Ovary (tissue), 3 donors: Measurements from ENCODE around the gene ATXN7L3.

Source experiments
- EP300 ChIP-seq: sonication (generic); formaldehyde crosslinking; IDR thresholded peaks from one replicate; pipeline ENCODE4 v1.6.1; 2017; ENCODE audit warnings: antibody characterized with exemption
- POLR2A ChIP-seq: fragments of 450-650 bp; IDR thresholded peaks from one replicate; pipeline ENCODE4 v1.6.1; 2017; ENCODE audit warnings: antibody characterized with exemption, mild to moderate bottlenecking, moderate library complexity
- TF ChIP-seq, protein P1 (sequence below), 3 donors: fragments of 450-650 bp in 2 of 3; fragments of 200-600 bp in 1 of 3; IDR thresholded peaks; one replicate each; pipeline versions ENCODE4 v1.5.1 to v1.8.0; 2016 to 2022; ENCODE audit warnings: antibody characterized with exemption in 3 of 3, mild to moderate bottlenecking in 1 of 3
- donor health status: DM: no; HTN: no; CAD: no.

DNA sequence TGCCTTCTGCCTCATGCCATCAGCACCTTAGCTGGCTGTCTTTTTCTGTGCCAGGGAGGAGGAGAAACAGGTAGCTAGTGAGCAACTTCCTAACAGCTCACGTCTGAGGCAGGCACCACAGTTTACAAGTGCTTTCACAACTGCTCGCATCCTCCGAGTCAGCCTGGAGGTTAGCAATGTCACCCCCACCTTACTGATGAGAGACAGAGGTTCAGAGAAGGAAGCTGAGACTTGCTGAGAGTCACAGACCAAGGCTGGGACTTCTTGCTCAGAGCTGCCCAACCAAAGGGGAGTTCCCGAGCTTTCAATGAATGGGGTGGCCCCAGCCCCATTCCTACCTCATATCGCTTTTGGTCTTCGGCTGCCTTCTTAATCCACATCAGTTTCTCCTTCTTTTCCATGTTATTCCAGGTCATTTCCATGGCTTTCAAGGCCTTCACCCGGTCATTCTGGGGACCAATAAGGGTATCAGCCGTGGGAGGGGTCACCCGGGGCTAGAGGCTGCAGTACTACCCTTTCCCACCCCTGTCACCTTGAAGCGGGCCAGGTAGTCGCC is 10.2 kb upstream of the ATXN7L3 start:
- TF ChIP-seq EP300 = no peak
- TF ChIP-seq, protein P1, sequence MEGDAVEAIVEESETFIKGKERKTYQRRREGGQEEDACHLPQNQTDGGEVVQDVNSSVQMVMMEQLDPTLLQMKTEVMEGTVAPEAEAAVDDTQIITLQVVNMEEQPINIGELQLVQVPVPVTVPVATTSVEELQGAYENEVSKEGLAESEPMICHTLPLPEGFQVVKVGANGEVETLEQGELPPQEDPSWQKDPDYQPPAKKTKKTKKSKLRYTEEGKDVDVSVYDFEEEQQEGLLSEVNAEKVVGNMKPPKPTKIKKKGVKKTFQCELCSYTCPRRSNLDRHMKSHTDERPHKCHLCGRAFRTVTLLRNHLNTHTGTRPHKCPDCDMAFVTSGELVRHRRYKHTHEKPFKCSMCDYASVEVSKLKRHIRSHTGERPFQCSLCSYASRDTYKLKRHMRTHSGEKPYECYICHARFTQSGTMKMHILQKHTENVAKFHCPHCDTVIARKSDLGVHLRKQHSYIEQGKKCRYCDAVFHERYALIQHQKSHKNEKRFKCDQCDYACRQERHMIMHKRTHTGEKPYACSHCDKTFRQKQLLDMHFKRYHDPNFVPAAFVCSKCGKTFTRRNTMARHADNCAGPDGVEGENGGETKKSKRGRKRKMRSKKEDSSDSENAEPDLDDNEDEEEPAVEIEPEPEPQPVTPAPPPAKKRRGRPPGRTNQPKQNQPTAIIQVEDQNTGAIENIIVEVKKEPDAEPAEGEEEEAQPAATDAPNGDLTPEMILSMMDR (IDR thresholded peaks at IDR 0.05) = no peak
- no peak for TF ChIP-seq POLR2A
